ENCODE data around the gene MYLIP. TPM values are rescaled to one million over a fixed set of nuclear protein-coding genes. Genes with fewer than 3 reads are reported as not detected.

The MYLIP gene
- total and polyA plus RNA-seq, 2 donors from 2014 or later: 27.1 to 52.8 TPM

- Histone ChIP-seq H3K4me1 (ENCODE audit: control insufficient read depth in 2 of 3, insufficient read depth in 2 of 3, low read depth in 1 of 3, low read length in 3 of 3) (no peaks in the 10 kb centered on the region), H3K4me3 (ENCODE audit: low read length in 3 of 3) (no peak overlapping the region), H3K9me3 (ENCODE audit: control insufficient read depth in 2 of 3, insufficient read depth in 1 of 3, low read length in 3 of 3) (no peaks in the 10 kb centered on the region), H3K9ac (ENCODE audit: low read length in 3 of 3) (no peak overlapping the region), H3K27me3 (ENCODE audit: control insufficient read depth, insufficient read depth, low read length) (no peaks in the 10 kb centered on the region), H3K27ac (ENCODE audit: low read depth in 2 of 2, low read length in 2 of 2) (no peak overlapping the region), H3K36me3 (ENCODE audit: control insufficient read depth in 2 of 3, insufficient read depth in 3 of 3, low read length in 3 of 3) (no peaks in the 10 kb centered on the region)
- intact Hi-C loops (cut with DNase I): no loop called here
- FAIRE-seq: no peak
- no peak for TF ChIP-seq CTCF (IDR thresholded peaks at IDR 0.05; ENCODE audit: borderline replicate concordance, extremely low read depth, insufficient read depth)
- no peak for DNase-seq
Measured at GRCh38 chr6:16097382-16098171, 31.3 kb upstream of the MYLIP start.

- no peak overlapping the region for H3K4me3 ChIP-seq (ENCODE audit: low read length in 3 of 3)
- H3K4me1 ChIP-seq (ENCODE audit: control insufficient read depth in 2 of 3, insufficient read depth in 2 of 3, low read depth in 1 of 3, low read length in 3 of 3): no peaks in the 10 kb centered on the region
- intact Hi-C loops (cut with DNase I): no loop called here
- no peaks in the 10 kb centered on the region for H3K27me3 ChIP-seq (ENCODE audit: control insufficient read depth, insufficient read depth, low read length)
- H3K36me3 ChIP-seq (ENCODE audit: control insufficient read depth in 2 of 3, insufficient read depth in 3 of 3, low read length in 3 of 3): no peaks in the 10 kb centered on the region
- no peak overlapping the region for H3K27ac ChIP-seq (ENCODE audit: low read depth in 2 of 2, low read length in 2 of 2)
- no peak for FAIRE-seq
- TF ChIP-seq CTCF (IDR thresholded peaks at IDR 0.05; ENCODE audit: borderline replicate concordance, extremely low read depth, insufficient read depth): no peak
- DNase-seq: no peak
- H3K9me3 ChIP-seq (ENCODE audit: control insufficient read depth in 2 of 3, insufficient read depth in 1 of 3, low read length in 3 of 3): no peaks in the 10 kb centered on the region
- no peak overlapping the region for H3K9ac ChIP-seq (ENCODE audit: low read length in 3 of 3)
Measured at GRCh38 chr6:16098211-16098610, 30.7 kb upstream of the MYLIP start.

GRCh38 chr6:16102208-16102607 is 26.7 kb upstream of the MYLIP start:
- Histone ChIP-seq H3K9me3 (ENCODE audit: control insufficient read depth in 2 of 3, insufficient read depth in 1 of 3, low read length in 3 of 3) (no peaks in the 10 kb centered on the region), H3K27ac (ENCODE audit: low read depth in 2 of 2, low read length in 2 of 2) (no peak overlapping the region), H3K27me3 (ENCODE audit: control insufficient read depth, insufficient read depth, low read length) (no peaks in the 10 kb centered on the region), H3K9ac (ENCODE audit: low read length in 3 of 3) (no peak overlapping the region), H3K4me1 (ENCODE audit: control insufficient read depth in 2 of 3, insufficient read depth in 2 of 3, low read depth in 1 of 3, low read length in 3 of 3) (no peaks in the 10 kb centered on the region), H3K4me3 (ENCODE audit: low read length in 3 of 3) (no peak overlapping the region), H3K36me3 (ENCODE audit: control insufficient read depth in 2 of 3, insufficient read depth in 3 of 3, low read length in 3 of 3) (no peaks in the 10 kb centered on the region)
- TF ChIP-seq CTCF (IDR thresholded peaks at IDR 0.05; ENCODE audit: borderline replicate concordance, extremely low read depth, insufficient read depth): no peak
- intact Hi-C loops (cut with DNase I): no loop called here
- FAIRE-seq: no peak
- DNase-seq: no peak

All from kidney (tissue), 14 donors.